C4-2B (cell line): ENCODE results near the gene JUN.

Source experiments
- CTCF ChIP-seq: fragments of 450-650 bp; conservative IDR thresholded peaks from 2 replicates; pipeline ENCODE4 v1.5.1; 2017; ENCODE audit warnings: mild to moderate bottlenecking
- ZFX ChIP-seq: fragments of 450-650 bp; IDR thresholded peaks from 2 replicates; pipeline ENCODE4 v1.6.1; 2017

GRCh38 chr1:58798910-58799442 is 15.1 kb upstream of the JUN start:
- no peak for TF ChIP-seq CTCF
- no peak for TF ChIP-seq ZFX
